HG03159 (cell line): ENCODE measurements around the gene OPTC.
"Not testable (repeated sequence)": the region's sequence is repeated elsewhere in the genome, so short reads cannot be mapped to it uniquely, and the experiment has no call there.

ENCODE experiments used
- ATAC-seq: cut with Tn5 transposase; IDR thresholded peaks from one replicate; pipeline ENCODE4 v1.9.1; 2021; ENCODE audit warnings: mild to moderate bottlenecking, moderate library complexity; ENCODE audit not compliant: unreplicated experiment

The OPTC gene

DNA sequence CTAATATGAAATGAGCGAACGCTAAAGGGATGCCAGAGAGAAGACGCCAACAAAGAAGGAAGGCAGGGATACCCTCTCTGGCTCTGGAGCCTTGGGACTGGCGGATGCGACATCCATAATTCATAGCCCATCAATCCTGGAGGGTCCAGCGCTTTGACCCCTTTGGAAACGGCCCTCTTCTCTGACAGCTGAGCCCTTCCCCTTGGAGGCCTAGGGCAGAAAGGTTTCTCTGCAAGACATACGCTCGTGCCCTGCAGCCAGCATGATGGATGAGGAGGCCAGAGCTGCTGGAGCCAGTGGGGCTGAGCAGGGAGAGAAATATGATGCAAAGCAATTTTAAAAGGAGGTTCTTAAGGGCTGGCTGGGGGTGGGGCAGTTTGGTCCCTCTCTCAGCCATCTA, 22.2 kb downstream of the OPTC start:
- no peak for ATAC-seq

DNA sequence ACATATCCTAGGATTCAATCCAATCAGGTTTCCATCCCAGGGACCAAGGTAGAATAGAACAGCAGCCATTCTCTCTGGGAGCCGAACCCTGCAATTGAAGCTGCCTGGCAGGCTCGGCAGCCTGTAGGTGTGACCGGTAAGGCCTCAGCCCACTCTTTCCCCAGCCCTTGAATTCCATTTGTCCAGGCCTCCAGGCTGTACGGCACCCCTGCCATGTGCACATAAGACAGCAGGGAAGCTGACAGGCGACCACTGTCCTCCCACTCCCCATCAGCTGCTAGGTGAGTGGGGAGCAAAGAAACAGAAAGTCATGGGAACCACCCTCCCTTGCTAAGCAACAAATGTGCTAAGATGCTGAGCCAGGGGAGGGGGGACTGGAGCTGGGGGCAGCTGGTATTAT, 23.0 kb downstream of the OPTC start:
- no peak for ATAC-seq

GRCh38 chr1:203517426-203518110, 23.6 kb downstream of the OPTC start:
- no peak for ATAC-seq

DNA sequence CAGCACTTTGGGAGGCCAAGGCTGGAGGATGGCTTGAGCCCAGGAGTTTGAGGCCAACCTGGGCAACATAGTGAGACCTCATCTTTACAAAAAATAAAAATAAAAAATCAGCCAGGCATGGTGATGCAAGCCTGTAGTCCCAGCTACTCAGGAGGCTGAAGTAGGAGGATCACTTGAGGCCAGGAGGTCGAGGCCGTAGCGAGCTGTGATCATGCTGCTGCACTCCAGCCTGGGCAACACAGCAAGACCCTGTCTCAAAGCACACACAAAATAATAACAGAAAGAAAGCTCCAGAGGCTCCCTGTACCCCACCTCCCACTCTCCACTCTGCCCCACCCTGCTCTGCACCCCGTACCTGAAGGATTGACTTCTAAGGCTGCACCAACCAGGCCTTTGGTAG, 24.2 kb downstream of the OPTC start:
- ATAC-seq: not testable (repeated sequence)

DNA sequence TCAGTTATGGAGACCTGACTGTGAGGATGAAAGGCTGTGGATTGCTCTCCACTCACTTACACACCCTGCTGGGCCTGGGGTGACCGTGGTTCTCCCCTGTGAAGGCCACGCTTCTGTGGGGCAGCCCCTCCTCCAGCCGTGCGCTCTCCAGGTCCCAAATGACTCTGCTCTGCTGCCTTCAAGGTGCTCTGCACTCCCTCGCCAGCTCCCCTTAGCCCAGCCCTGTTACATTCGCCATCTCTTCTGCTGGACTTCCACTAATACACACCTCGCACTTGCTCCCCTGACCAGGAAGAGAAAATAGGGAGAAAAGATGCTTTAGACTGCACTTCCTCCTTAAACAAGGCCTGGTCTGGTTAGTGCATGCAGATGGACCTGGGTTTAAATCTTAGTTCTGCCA, 24.6 kb downstream of the OPTC start:
- no peak for ATAC-seq

- ATAC-seq: no peak
These were observed 25.3 kb downstream of the OPTC start for GRCh38 chr1:203519053-203519840.

GRCh38 chr1:203519896-203520295, 25.9 kb downstream of the OPTC start:
- no peak for ATAC-seq

- no peak for ATAC-seq
These were observed 26.4 kb downstream of the OPTC start for GRCh38 chr1:203520315-203520714.

- ATAC-seq: no peak
These were observed 27.3 kb downstream of the OPTC start for GRCh38 chr1:203521074-203521794.

DNA sequence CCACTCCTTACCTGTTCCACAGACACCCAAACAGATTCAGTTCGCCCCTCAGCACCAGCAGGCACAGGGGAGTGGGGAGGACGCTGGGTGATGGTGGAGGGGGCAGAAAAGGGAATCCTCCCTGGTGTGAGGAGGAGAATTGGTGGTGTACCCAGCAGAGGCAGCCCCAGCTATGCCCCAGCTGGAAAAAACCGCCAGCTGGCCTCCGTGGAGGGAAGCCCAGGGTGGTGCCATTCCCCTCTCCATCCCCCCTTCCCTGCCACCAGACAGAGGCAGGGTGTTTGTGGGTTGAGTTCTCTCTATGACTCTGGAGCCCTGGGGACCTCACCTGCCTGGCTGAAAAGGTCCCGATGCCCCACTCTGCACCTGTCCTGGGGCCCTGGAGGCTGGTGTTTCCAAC, 27.9 kb downstream of the OPTC start:
- ATAC-seq: no peak

GRCh38 chr1:203522237-203522636, 28.3 kb downstream of the OPTC start:
- ATAC-seq: no peak

DNA sequence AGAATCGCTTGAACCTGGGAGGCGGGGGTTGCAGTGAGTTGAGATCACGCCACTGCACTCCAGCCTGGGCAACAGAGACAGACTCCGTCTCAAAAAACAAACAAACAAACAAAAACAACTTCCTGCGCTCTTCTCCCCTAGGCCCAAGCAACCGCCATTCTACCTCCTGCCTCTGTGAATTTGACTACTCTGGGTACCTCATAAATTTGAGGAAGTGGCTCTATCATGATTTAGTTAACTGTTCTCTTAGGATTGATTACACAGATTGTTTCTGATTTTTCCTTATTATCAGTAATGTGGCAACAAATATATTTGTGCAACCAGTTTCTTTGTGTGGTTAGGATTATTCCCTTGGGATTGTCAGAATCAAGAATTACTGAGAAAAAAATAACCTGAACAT, 29.7 kb downstream of the OPTC start:
- ATAC-seq: no peak

DNA sequence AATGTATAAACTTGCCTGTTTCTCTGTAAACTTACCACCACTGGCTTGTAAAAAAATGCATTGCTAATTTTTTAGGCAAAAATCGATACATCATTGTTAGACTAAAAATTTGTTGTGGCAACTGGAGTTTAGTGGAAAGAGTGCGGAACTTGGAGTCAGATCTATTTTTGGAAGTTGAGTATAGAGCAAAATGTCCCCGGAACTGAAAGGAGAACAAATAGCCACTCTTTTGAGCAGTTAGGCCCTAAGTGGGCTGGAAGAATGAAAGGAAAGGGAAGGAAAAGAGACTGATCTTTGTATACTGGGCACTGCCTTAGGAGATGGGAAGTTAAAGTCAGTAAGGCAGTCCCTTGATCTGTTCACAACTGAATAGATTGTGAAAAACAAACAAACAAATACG, 30.2 kb downstream of the OPTC start:
- ATAC-seq: no peak

DNA sequence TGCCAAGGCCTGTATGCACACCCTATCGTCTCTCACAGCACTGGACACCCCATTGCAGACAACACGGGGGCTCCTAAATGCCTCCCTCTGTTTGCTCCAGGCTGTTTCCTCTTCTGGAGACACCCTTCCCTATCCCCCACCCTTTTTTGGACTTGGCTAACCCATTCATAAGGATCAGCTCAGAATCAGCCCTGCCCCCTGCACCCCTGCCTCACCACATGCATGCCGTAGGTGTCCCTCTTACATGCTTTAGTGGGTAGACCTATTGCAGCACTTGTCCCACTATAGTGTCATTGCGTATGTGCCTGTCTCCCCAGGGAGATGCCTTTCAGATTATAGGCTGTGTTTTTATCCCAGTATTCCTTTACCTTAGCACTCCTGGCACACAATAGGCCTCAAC, 30.9 kb downstream of the OPTC start:
- ATAC-seq: no peak

DNA sequence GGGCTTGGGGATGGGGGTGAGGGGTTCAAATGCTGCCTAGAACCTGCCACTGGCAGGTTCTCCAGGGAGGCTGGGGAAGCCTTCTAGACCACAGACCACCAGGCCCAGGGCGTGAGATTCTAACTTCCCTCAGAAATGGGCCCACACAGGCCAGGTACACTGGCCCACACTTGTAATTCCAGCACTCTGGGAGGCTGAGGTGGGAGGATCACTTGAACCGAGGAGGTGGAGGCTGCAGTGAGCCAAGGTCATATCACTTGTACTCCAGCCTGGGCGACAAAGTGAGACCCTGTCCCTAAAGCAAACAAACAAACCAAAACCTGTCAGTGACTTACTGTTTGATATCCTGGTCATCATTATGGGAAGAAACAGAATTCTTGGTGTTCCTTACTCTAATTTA, 31.7 kb downstream of the OPTC start:
- no peak for ATAC-seq

DNA sequence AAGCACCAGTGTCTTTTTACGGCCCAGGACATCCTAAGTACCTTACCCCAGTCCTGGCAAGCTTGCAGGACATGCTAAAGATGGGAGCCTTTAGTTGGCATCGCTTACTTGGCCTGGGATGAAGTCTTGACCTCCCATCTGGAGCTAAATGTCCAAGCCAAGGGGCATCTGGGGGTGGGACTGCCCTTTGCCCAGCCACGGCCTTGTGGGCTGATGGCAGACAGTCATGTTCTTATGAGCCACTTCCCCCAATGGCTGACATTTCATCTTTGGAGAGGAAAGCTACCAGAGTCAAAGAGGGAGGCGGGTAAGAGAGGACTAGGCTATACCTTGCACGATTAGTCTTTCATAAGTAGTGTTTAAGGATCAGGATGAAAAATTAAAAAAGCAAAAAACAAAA, 32.2 kb downstream of the OPTC start:
- no peak for ATAC-seq

- no peak for ATAC-seq
These were observed 32.6 kb downstream of the OPTC start for GRCh38 chr1:203526572-203526971.

GRCh38 chr1:203527013-203527412, 33.1 kb downstream of the OPTC start:
- ATAC-seq: no peak

- no peak for ATAC-seq
These were observed 34.1 kb downstream of the OPTC start for GRCh38 chr1:203528063-203528462.

DNA sequence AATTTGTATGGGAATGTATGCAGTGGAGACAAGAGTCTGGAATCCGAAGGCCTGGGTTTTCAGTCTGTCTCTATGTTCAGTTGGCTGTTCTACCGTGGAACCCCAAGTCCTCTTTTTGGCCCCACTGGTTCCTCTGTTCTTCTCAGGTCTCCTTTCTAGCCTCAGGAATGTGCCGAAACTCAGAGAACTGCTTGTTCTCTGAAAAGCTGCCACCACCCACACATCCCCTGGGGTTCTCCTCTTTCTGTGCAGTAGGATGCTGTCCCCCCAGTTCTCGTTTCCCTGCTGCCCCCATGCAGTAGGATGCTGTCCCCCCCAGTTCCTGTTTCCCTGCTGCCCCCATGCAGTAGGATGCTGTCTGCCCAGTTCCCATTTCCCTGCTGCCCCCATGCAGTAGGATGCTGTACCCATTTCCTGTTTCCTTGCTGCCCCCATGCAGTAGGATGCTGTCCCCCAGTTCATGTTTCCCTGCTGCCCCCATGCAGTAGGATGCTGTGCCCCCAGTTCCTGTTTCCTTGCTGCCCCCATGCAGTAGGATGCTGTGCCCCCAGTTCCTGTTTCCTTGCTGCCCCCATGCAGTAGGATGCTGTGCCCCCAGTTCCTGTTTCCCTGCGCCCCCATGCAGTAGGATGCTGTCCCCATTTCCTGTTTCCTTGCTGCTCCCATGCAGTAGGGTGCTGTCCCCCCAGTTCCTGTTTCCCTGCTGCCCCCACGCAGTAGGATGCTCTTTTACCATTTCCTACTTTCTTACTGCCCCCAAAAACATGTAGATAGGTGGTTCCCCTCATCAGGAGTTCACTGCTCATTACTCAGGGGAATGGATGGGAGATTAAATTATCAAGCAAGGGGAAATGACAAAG, 35.3 kb downstream of the OPTC start:
- no peak for ATAC-seq

DNA sequence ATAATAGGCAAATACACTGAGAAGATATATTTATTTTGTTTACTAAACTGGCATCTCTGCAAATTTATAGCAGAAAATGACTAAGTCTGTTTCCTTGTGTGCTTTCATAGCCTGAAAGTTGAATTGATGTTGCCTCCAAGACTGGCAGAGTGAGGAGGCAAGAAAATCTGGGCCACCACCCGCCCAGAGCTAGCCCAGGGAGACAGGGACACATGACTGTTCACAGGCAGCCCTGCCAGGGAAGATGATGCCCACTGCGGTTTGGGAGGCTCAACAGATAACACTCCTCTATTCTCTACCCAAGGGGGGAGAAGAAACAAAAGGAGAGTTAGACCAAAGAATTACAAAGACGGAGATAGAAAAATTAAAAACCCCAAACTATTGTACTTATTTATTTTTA, 37.1 kb downstream of the OPTC start:
- no peak for ATAC-seq
